Measurements from ENCODE around the gene GBP3.

- TF ChIP-seq POLR2A (IDR thresholded peaks at IDR 0.05) = no peak
- no peak for TF ChIP-seq CTCF (IDR thresholded peaks at IDR 0.05)
Observed at GRCh38 chr1:89005286-89006151, 17.1 kb downstream of the GBP3 start.

Measured in adrenal gland (tissue), 5 donors.